ENCODE measurements around the gene IFIT1B.
"Not testable (repeated sequence)": the region's sequence is repeated elsewhere in the genome, so short reads cannot be mapped to it uniquely, and the experiment has no call there.

Gene IFIT1B

DNA sequence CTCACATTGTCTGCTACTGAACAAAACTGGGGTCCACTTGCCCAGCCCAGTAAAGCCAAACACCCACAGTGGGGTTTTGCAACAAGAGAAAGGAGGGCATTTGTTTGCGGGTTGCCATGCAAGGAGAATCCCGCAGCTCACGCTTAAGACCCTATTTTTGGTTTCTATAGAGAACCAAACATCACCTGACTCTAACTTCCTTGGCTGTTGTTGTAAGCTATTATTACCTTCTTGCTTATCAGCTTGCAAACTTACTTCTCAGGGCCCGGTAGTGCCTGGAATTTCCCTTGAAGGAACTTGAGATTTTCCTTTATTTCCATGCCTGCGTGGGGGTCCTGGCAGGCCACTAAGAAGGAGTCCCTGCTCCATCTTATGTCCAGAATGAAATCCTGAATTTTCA, 29.4 kb upstream of the IFIT1B start:
- DNase-seq (ENCODE audit: low read depth), result no peak

- no peak for DNase-seq (ENCODE audit: low read depth)
Observed at GRCh38 chr10:89348975-89349374, 28.9 kb upstream of the IFIT1B start.

- DNase-seq (ENCODE audit: low read depth), result not testable (repeated sequence)
Observed at GRCh38 chr10:89350631-89351315, 27.1 kb upstream of the IFIT1B start.

DNA sequence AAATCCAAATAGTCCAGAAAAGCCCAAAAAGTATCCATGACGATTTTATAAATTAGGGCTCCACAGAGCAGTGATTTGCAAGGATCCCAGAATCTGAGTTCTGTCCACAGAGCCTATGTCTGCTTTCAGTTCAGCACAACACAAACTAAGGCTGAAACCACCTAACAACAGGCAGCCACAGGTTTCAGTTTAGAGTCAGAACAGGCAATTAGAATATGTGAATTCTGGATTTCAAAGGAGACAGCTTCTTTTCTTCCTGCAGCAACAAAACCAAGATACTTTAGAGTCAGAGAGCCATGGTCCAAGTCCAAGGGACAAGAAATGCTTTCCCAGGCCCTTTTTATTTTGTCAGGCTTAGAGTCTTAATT, 26.5 kb upstream of the IFIT1B start:
- DNase-seq (ENCODE audit: low read depth), result no peak

DNA sequence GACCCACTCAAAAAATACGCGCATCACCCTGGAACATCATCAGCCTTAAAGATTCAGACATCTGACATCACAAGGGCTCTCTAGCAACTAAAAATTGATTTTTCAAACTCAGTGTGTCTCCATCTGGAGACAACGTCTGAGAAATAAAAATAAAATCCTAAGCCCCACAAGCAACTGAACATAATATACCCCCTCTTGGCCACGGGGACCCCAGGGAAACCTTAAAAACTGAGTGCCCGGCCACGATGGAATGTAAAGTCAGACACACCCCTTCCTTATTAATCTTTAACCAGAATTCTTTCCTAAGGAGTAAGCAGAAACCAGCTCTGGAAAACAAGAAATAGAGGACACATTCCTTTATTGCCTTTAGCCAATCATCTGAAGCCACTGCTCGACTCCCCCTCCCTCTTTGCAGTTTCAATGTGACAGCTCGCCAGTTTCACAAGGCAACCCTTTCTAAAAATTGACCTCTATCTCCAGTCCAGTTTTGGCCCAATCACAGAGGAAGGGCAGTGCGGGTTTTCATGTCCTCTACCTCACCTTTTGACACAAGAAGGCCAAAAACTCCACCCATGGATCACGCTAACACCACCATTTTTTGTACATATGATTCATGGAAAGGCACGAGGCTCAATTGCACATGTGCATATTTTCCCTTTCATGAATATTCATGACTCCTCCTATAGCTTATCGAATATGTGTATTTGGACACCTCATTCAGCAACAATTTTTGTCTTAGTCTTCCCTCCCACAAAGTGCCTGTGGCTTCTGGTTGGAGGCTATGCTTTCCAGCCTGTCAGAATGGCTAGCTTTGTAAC, 25.9 kb upstream of the IFIT1B start:
- peak; percentile 99 for DNase-seq (ENCODE audit: low read depth)

DNA sequence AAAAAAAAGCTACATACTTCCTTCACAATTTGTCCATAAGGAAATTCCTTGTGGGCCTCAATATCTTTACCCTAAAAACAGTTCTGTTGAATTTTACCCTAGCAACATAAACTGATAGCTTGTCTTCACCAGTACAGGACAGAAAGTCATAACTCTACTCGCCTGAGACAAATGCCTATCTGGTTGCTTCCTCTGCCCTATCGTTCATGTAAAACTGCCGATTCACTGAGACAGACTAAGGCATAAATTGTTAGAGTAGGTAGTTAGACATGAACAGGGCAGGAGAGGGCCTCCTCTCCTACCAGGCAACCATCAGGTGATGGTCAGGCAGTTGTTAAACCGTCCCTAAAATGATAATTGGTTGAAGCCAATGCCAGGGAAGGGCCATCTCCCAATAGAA, 25.1 kb upstream of the IFIT1B start:
- no peak for DNase-seq (ENCODE audit: low read depth)

- peak; percentile 56 for DNase-seq (ENCODE audit: low read depth)
Observed at GRCh38 chr10:89355394-89355931, 22.4 kb upstream of the IFIT1B start.

DNA sequence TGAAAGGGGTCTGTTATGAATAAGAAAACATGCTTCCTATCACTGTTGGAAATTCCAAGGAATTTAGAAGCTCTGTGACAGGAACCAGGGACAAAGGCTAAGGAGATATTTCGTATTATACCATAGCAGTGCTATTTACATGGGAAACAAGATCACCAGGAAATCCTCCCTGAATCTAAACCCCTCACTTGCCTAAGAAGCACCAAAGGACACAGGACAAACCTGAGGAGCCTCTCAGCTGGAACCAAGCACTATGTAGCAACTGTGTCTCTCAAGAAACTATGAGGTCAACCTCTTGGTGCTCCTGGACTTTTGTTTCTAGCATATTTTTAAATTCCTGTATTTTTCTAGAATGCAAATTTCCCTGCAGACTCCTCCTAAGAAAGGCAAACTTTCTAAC, 20.8 kb upstream of the IFIT1B start:
- no peak for DNase-seq (ENCODE audit: low read depth)

- DNase-seq (ENCODE audit: low read depth), result no peak
Observed at GRCh38 chr10:89357975-89358374, 19.9 kb upstream of the IFIT1B start.

DNA sequence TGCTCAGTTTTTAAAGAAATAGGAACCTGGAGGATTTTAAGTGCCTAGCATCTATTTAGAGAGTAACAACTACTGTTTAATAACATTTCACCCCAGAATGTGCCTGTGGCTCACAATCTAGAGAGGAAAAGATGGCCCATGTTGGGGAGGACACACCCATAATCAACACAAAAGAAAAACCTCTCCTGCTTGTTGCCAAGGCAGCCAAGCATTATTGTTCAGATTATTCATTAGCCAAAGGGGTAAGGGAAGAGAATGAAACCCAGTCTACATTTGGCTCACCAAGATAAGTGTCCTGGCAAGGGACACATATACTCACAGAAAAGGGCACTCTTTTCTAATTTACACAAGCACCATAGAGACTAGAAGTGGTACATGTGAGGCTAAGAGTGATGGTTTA, 17.7 kb upstream of the IFIT1B start:
- DNase-seq (ENCODE audit: low read depth), result no peak

- no peak for DNase-seq (ENCODE audit: low read depth)
Observed at GRCh38 chr10:89362929-89363328, 14.9 kb upstream of the IFIT1B start.

GRCh38 chr10:89363729-89364442, 14.0 kb upstream of the IFIT1B start:
- no peak for DNase-seq (ENCODE audit: low read depth)

- no peak for DNase-seq (ENCODE audit: low read depth)
Observed at GRCh38 chr10:89364531-89364930, 13.3 kb upstream of the IFIT1B start.

- no peak for DNase-seq (ENCODE audit: low read depth)
Observed at GRCh38 chr10:89367529-89367928, 10.3 kb upstream of the IFIT1B start.

- no peak for DNase-seq (ENCODE audit: low read depth)
Observed at GRCh38 chr10:89368129-89368528, 9.7 kb upstream of the IFIT1B start.

DNA sequence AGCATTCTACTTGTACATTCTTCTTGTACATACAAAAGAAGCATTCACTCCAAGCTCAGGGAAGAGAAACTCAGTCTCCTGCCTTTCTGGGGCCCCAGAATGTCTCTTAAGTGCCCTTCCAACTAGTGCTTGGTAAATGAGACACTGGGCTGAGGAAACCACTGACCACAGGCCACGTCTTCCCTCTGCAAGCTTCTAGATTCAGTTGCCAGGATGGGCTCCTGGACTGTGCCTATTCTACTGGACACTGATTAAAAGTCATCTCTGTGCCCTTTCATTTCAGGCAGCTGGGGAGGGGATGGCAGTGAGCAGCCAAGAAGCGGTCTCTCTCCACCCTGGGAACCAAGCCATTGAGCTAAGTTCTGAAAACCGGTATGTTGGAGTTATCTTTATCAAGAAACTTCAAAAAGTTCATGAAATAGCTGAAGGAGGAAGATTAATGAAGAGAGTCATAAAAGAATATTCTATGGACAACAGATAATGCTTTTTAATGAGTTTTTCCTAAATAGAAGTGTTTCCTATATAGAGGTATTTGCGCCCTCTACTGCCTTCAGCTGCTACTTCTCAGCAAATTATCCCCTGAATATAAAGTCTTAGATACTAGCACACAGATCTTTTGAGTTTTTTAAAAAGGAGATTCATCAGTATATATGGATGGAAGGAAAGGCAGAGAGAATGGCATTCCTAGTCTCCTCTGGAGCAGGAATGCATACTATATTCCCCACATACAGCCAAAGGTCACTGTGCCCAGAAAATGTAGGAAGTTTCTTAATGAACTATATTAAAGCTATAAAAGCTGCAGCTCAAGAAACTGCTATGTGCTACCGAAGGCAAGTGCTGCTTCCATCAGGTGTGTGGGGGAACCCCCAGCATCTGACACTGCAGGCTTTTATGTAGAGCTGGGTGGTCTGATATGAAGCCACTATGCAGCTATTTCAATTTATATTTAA, 8.4 kb upstream of the IFIT1B start:
- DNase-seq (ENCODE audit: low read depth), result no peak

- DNase-seq (ENCODE audit: low read depth), result no peak
Observed at GRCh38 chr10:89371079-89371478, 6.8 kb upstream of the IFIT1B start.

GRCh38 chr10:89371987-89372386, 5.9 kb upstream of the IFIT1B start:
- DNase-seq (ENCODE audit: low read depth), result no peak

DNA sequence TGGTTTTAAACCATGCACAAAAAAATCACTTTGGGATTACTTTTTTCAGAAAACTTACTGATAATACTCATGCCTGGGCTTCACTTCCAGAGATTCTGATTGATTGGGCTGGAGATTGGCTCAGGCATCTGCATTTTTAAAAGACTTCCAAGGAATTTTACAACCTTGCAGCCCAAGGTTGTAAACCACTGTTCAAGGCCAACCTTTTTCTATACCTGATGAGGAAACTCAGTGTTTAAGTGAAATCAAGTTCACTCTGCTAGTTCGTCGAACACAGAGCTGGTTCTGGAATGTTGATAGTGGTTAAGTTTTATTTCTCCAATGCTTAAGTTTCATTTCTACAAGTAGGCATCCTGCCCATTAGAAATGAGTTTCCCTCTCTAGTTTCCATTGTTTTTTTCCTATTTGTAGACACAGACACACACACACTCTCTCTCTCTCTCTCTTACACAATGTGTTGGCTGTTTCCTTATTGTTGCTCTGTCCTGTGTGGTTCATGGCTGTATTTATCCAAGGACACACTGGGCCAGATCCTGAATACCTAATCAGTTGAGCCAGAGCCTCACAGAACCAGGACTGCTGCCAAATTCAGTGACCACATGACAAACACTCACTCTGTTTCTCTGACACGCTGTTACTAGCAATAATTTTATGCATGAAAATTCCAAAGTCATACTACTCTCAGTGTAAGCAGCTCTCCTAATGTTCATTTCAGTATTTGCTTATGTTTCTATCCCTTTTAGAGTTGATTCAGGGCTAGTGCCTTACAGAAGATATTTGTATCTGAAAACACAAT, 3.7 kb upstream of the IFIT1B start:
- DNase-seq (ENCODE audit: low read depth), result peak; percentile 97

- DNase-seq (ENCODE audit: low read depth), result no peak
Observed at GRCh38 chr10:89374713-89375141, 3.1 kb upstream of the IFIT1B start.

- no peak for DNase-seq (ENCODE audit: low read depth)
Observed at GRCh38 chr10:89379103-89379502, 1.2 kb downstream of the IFIT1B start.
